ENCODE data around the gene COL4A2.

DNA sequence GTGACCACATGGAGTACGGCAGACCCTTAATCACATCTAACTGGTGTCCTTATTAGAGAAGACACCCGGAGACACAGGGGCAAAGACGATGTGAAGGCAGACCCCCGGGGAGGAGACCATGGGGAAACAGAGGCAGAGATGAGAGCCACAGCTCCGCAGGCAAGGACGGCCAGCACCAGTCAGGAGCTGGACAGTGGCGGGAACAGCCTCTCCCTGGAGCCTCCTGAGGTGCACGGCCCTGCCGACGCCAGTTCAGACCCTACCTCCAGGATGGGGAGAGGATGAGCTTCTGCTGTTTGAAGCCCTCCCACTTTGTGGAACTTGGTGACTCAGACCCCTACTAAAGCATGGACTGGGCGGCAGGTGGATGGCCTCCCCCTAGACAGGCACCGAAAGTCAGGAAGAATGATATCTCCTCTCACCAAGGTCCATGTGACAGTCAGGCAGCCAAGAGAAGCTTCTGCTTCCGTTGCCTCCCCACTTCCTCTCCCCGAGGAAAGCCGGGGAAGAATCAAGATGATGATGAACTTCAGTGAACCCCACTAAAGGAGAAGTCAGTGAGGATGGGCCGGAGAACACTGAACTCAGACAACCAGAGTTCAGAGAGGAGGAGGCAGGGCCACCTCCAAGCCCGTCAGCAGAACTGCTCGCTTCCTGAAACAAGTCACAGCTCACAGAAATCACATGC, 229.1 kb downstream of the COL4A2 start:
- TF ChIP-seq, protein P1, sequence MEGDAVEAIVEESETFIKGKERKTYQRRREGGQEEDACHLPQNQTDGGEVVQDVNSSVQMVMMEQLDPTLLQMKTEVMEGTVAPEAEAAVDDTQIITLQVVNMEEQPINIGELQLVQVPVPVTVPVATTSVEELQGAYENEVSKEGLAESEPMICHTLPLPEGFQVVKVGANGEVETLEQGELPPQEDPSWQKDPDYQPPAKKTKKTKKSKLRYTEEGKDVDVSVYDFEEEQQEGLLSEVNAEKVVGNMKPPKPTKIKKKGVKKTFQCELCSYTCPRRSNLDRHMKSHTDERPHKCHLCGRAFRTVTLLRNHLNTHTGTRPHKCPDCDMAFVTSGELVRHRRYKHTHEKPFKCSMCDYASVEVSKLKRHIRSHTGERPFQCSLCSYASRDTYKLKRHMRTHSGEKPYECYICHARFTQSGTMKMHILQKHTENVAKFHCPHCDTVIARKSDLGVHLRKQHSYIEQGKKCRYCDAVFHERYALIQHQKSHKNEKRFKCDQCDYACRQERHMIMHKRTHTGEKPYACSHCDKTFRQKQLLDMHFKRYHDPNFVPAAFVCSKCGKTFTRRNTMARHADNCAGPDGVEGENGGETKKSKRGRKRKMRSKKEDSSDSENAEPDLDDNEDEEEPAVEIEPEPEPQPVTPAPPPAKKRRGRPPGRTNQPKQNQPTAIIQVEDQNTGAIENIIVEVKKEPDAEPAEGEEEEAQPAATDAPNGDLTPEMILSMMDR (IDR thresholded peaks at IDR 0.05) = no peak
- TF ChIP-seq POLR2A (IDR thresholded peaks at IDR 0.05) = no peak
